ENCODE data around the gene MAP2K3.

DNA sequence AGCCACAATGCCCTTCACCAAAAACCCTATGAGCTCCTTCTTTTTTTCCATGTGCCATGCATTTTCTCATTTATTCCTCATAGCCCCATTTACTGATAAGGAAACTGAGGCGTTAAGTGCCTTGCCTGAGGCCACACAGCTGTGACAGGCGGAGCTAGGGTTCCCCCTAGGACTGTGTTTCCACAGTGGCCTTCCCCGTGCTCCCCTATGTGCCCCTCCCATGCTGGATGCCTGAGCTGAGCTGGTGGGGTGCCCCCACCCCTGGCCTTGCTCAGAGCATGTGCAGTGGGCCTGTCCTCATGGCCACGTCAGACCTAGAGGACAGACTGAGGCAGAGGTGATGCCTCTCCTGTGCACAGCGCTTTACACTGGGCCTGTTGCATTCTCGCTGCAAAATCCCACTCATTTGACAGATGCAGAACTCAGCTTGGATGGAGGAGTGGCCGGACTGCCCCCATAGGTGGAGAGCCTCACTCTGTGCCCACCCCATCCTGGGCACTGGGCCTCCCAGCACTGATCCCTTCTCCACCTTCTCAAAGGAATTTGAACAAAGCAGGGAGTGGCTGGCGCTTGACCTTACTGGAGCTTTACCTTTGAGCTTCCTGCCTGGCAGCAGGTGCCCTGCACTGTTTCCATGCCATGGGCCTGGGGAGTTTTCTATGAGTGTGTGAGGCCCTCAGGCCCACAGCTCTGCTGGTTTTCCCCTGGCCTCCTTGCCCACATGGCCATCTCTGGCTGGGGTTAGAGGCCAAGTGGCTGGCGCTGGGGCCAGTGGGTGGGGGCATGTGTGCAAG lies 2.6 kb downstream of the MAP2K3 start:
- TF ChIP-seq, protein P1, sequence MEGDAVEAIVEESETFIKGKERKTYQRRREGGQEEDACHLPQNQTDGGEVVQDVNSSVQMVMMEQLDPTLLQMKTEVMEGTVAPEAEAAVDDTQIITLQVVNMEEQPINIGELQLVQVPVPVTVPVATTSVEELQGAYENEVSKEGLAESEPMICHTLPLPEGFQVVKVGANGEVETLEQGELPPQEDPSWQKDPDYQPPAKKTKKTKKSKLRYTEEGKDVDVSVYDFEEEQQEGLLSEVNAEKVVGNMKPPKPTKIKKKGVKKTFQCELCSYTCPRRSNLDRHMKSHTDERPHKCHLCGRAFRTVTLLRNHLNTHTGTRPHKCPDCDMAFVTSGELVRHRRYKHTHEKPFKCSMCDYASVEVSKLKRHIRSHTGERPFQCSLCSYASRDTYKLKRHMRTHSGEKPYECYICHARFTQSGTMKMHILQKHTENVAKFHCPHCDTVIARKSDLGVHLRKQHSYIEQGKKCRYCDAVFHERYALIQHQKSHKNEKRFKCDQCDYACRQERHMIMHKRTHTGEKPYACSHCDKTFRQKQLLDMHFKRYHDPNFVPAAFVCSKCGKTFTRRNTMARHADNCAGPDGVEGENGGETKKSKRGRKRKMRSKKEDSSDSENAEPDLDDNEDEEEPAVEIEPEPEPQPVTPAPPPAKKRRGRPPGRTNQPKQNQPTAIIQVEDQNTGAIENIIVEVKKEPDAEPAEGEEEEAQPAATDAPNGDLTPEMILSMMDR (IDR thresholded peaks at IDR 0.05): no peak
- TF ChIP-seq POLR2A (IDR thresholded peaks at IDR 0.05) (no peak), EP300 (IDR thresholded peaks at IDR 0.05; ENCODE audit: low read depth) (no peak)

All from transverse colon (tissue), 3 donors.